Endodermal cell (in vitro differentiated cells): ENCODE measurements around the gene HDAC4. TPM values are rescaled to one million over a fixed set of nuclear protein-coding genes. Genes with fewer than 3 reads are reported as not detected.

Source experiments
- DNase-seq: peaks from one replicate; pipeline ENCODE4 v3.0.0-alpha.2; 2017
- H3K27ac ChIP-seq: 2 replicates; pipeline ENCODE4 v1.5.1; 2013; ENCODE audit warnings: mild to moderate bottlenecking, low read depth, low read length, moderate library complexity
- H3K27me3 ChIP-seq: 2 replicates; pipeline ENCODE4 v1.6.1; 2013; ENCODE audit warnings: mild to moderate bottlenecking, low read length, moderate library complexity; ENCODE audit not compliant: insufficient read depth, control insufficient read depth, poor library complexity, severe bottlenecking
- H3K36me3 ChIP-seq: 2 replicates; pipeline ENCODE4 v1.7.0; 2013; ENCODE audit warnings: mild to moderate bottlenecking, low read length, moderate library complexity; ENCODE audit not compliant: control insufficient read depth, insufficient read depth
- H3K4me1 ChIP-seq: one replicate; pipeline ENCODE4 v1.7.0; 2013; ENCODE audit warnings: low read length; ENCODE audit not compliant: control insufficient read depth, insufficient read depth
- H3K4me3 ChIP-seq: 2 replicates; pipeline ENCODE4 v1.5.1; 2013; ENCODE audit warnings: mild to moderate bottlenecking, low read length, moderate library complexity
- H3K9ac ChIP-seq: 2 replicates; pipeline ENCODE4 v1.6.1; 2013; ENCODE audit warnings: mild to moderate bottlenecking, low read length, moderate library complexity; ENCODE audit not compliant: poor library complexity, severe bottlenecking; ENCODE audit errors: extremely low read depth
- H3K9me3 ChIP-seq: 2 replicates; pipeline ENCODE4 v1.6.1; 2013; ENCODE audit warnings: mild to moderate bottlenecking, low read length, moderate library complexity; ENCODE audit not compliant: control insufficient read depth
- H3K27ac Mint-ChIP-seq: 2 replicates; pipeline ENCODE4 v1.8.0; 2020; ENCODE audit warnings: mixed read lengths
- H3K27me3 Mint-ChIP-seq: 2 replicates; pipeline ENCODE4 v1.8.0; 2021; ENCODE audit warnings: mild to moderate bottlenecking, mixed read lengths; ENCODE audit not compliant: insufficient read depth
- H3K36me3 Mint-ChIP-seq: 2 replicates; pipeline ENCODE4 v1.8.0; 2020; ENCODE audit warnings: low read depth, mixed read lengths
- H3K4me1 Mint-ChIP-seq: 2 replicates; pipeline ENCODE4 v1.8.0; 2020; ENCODE audit warnings: mixed read lengths
- H3K4me3 Mint-ChIP-seq: 2 replicates; pipeline ENCODE4 v1.8.0; 2020; ENCODE audit warnings: mild to moderate bottlenecking, moderate library complexity, mixed read lengths
- H3K9me3 Mint-ChIP-seq: 2 replicates; pipeline ENCODE4 v1.8.0; 2020; ENCODE audit warnings: mild to moderate bottlenecking, mixed read lengths
- WGBS, 2 experiments: methylation state at CpG; one replicate each; pipeline versions ENCODE4 v1.1.5 to v1.1.7; 2013; ENCODE audit warnings: missing lambda C conversion rate in 2 of 2, mixed read lengths in 1 of 2; ENCODE audit not compliant: insufficient coverage in 1 of 2, insufficient read length in 1 of 2; 5-methylcytosine and 5-hydroxymethylcytosine counted together
- total RNA-seq, 2 donors: library from RNA; stranded (reverse); fragmentation: NEBNext Ultra II Directional in 1 of 2; extraction: Animal tissue kit (Norgen Biotek cat#: 25700) in 1 of 2; gene quantifications; 2 replicates in 1 of 2; 3 replicates in 1 of 2; pipeline ENCODE4 v1.2.1, GENCODE V29; 2021
- TF ChIP-seq, protein P1 (sequence below): fragments of 200-600 bp; sonication (generic); conservative IDR thresholded peaks from 2 replicates; pipeline ENCODE4 v1.5.0; 2021; ENCODE audit warnings: antibody characterized with exemption, mild to moderate bottlenecking

HDAC4 gene
- total RNA-seq, 2 donors from 2014 or later, result 45.7 to 51.2 TPM

DNA sequence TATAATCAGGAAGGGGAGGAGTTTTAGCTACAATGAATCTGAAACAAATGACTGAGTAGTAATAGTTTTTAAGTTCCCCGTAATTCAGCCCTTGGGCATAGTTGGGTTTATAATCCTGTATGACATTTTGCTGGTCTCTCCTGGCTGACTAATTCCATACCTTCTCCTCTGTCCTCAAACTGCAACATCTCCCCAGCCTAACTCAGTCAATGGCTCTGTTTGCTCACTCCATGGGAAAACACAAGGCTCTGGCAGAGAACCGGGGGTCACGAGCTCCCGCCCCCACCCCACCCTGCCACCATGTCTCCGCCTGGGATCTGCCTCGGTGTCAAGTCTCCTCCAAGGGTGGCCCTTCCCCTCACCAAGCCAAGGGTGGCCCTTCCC lies 168.6 kb downstream of the HDAC4 start:
- TF ChIP-seq, protein P1, sequence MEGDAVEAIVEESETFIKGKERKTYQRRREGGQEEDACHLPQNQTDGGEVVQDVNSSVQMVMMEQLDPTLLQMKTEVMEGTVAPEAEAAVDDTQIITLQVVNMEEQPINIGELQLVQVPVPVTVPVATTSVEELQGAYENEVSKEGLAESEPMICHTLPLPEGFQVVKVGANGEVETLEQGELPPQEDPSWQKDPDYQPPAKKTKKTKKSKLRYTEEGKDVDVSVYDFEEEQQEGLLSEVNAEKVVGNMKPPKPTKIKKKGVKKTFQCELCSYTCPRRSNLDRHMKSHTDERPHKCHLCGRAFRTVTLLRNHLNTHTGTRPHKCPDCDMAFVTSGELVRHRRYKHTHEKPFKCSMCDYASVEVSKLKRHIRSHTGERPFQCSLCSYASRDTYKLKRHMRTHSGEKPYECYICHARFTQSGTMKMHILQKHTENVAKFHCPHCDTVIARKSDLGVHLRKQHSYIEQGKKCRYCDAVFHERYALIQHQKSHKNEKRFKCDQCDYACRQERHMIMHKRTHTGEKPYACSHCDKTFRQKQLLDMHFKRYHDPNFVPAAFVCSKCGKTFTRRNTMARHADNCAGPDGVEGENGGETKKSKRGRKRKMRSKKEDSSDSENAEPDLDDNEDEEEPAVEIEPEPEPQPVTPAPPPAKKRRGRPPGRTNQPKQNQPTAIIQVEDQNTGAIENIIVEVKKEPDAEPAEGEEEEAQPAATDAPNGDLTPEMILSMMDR, result no peak
- Mint-ChIP-seq H3K4me3 (no peak overlapping the region), H3K27me3 (no peaks in the 10 kb centered on the region), H3K4me1 (peaks cover 25% of the 10 kb centered on the region), H3K9me3 (no peaks in the 10 kb centered on the region), H3K36me3 (no peaks in the 10 kb centered on the region), H3K27ac (no peak overlapping the region)
- H3K27me3 ChIP-seq, result no peaks in the 10 kb centered on the region
- H3K4me3 ChIP-seq, result no peak overlapping the region
- no peaks in the 10 kb centered on the region for H3K36me3 ChIP-seq
- no peak overlapping the region for H3K9ac ChIP-seq
- no peaks in the 10 kb centered on the region for H3K9me3 ChIP-seq
- peaks cover 12% of the 10 kb centered on the region for H3K4me1 ChIP-seq
- H3K27ac ChIP-seq, result no peak overlapping the region
- WGBS, 2 experiments, result 95 to 100% methylated on average over 4 to 6 of the region's 6 CpGs
- DNase-seq, result no peak

DNA sequence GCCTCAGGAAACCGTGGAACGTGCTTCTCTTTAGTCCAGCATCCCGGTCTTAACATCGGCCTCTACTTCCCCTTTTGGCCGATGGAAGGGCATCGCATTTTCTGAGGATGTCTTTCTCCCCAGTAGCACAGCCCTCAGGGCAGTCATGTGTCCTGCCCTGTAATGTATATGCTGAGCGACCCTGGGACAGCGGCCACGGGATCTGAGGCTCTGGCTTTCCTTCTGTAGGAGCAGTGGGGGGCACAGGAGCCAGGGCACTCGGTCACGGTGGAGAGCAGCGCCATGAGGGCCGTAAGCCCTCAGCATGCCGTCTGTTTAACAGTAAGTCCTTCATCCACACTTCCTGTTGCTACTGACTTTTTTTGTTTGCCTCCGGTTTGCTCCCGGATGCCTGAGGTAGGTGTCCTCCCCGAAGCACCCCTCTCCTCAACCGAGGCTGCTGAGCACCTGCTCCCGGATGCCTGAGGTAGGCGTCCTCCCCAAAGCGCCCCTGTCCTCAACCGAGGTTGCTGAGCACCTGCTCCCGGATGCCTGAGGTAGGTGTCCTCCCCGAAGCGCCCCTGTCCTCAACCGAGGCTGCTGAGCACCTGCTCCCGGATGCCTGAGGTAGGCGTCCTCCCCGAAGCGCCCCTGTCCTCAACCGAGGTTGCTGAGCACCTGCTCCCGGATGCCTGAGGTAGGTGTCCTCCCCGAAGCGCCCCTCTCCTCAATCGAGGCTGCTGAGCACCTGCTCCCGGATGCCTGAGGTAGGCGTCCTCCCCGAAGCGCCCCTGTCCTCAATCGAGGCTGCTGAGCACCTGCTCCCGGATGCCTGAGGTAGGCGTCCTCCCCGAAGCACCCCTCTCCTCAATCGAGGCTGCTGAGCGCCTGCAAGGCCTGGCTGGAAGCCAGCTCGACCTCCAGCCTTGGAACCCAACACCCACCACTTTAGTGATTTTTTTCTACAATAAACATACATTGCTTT lies 169.3 kb downstream of the HDAC4 start:
- Histone ChIP-seq H3K4me1 (peaks cover 12% of the 10 kb centered on the region), H3K9me3 (no peaks in the 10 kb centered on the region), H3K36me3 (no peaks in the 10 kb centered on the region), H3K9ac (no peak overlapping the region), H3K4me3 (no peak overlapping the region), H3K27me3 (no peaks in the 10 kb centered on the region), H3K27ac (no peak overlapping the region)
- Mint-ChIP-seq H3K27me3 (no peaks in the 10 kb centered on the region), H3K9me3 (no peaks in the 10 kb centered on the region), H3K4me3 (no peak overlapping the region), H3K36me3 (no peaks in the 10 kb centered on the region), H3K27ac (no peak overlapping the region), H3K4me1 (peaks cover 25% of the 10 kb centered on the region)
- peak; percentile 38 for DNase-seq
- 90 to 93% methylated on average over 16 to 39 of the region's 46 CpGs for WGBS, 2 experiments
- TF ChIP-seq, protein P1, result no peak

DNA sequence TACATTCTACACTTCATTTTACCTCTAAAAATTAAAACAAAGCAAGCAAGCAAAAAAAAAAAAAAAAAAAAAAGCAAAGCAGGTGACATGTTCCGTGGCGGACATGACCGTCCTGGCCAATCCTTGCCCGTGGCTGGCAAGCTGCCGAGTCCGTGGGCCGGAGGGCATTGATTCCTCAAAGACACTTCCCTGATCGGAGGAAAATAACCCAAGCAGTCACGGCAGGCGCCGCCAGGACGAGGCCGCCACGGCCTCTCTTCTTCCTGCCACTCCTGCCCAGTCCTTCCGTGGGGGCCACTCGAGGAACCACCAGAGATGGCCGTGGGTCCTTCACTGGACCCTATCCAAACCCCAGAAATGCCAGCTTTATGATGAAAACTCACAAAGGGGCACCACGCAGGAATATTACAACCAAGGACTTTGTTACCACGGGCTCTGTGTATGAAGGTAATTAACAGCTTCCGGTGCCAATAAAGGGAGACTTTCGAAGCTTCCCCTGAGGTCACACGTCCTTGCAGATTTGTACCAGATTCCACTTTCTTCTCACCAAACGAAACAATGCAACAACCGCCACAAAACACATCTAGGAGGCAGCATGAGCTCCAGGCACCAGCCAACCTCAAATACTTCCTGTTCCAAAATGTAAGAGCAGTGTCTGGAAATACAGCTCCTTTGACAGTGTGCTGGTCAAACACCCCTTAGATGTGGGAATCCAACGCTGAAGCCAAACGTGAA lies 170.3 kb downstream of the HDAC4 start:
- Histone ChIP-seq H3K36me3 (no peaks in the 10 kb centered on the region), H3K27ac (no peak overlapping the region), H3K9me3 (no peaks in the 10 kb centered on the region), H3K9ac (no peak overlapping the region), H3K4me3 (no peak overlapping the region), H3K27me3 (no peaks in the 10 kb centered on the region), H3K4me1 (peaks cover 12% of the 10 kb centered on the region)
- Mint-ChIP-seq H3K36me3 (no peaks in the 10 kb centered on the region), H3K27me3 (no peaks in the 10 kb centered on the region), H3K9me3 (no peaks in the 10 kb centered on the region), H3K4me1 (peaks cover 34% of the 10 kb centered on the region), H3K27ac (peak overlapping the region; percentile 76), H3K4me3 (no peak overlapping the region)
- WGBS, 2 experiments, result 92 to 93% methylated on average over 8 to 26 of the region's 26 CpGs
- no peak for DNase-seq
- TF ChIP-seq, protein P1, result no peak
